ENCODE results near the gene ABCF2.
A peak's percentile ranks its signal among the peaks of the same experiment; 100 is the strongest.

DNA sequence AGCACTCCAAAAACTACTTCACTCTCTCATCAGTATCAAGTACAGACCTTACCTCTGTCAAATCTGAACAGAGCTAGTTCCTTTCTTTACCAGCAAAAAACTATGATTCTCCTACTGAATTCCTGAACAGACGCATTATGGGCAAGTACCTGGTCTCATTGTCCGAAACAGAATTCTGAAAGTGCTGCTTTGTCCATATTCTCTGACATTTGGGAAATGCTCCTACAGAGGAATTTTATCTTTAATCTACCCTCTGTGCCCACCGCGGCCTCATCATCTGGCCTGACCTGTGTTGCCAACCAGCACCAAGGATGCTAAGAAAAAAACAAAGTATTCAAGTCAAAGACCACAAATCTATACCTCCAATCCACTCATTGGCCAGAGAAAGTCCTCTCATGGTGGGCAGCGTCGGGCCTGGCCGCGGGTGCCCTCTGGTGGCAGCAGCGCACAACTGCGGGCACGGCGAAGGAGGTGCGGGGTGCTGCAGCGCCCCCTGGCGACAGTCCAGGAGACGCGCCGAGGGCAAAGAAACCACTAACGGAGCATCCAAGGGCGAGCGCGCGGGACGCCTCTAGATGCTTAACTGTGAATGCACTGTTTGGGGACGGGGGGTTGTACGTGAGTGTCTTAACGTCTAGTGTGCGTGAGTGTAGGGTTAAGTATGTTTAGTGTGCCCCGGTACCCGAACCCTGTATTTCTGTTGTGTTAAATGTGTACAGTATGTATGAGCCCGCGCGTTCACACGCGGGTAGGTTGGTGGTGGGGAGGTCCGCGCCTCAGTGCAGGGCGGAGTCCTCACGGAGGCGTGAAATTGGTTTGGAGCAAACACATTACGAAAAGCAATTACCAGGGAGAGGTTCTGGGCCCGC is 54.5 kb downstream of the ABCF2 start:
- TF ChIP-seq POLR2AphosphoS5 (IDR thresholded peaks at IDR 0.05): peak in 2 of 3 donors; percentile 45
- TF ChIP-seq, protein P1, sequence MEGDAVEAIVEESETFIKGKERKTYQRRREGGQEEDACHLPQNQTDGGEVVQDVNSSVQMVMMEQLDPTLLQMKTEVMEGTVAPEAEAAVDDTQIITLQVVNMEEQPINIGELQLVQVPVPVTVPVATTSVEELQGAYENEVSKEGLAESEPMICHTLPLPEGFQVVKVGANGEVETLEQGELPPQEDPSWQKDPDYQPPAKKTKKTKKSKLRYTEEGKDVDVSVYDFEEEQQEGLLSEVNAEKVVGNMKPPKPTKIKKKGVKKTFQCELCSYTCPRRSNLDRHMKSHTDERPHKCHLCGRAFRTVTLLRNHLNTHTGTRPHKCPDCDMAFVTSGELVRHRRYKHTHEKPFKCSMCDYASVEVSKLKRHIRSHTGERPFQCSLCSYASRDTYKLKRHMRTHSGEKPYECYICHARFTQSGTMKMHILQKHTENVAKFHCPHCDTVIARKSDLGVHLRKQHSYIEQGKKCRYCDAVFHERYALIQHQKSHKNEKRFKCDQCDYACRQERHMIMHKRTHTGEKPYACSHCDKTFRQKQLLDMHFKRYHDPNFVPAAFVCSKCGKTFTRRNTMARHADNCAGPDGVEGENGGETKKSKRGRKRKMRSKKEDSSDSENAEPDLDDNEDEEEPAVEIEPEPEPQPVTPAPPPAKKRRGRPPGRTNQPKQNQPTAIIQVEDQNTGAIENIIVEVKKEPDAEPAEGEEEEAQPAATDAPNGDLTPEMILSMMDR (IDR thresholded peaks at IDR 0.05): peak; percentile 97 to 100 (median 100)
